Activated gamma-delta T cell (primary cell): ENCODE data around the gene CRY1.
"Not testable (repeated sequence)": the region's sequence is repeated elsewhere in the genome, so short reads cannot be mapped to it uniquely, and the experiment has no call there.

ENCODE experiments used
- DNase-seq: peaks from one replicate; lab custom pipeline; 2025; lab: John Stamatoyannopoulos, UW

CRY1 gene

DNA sequence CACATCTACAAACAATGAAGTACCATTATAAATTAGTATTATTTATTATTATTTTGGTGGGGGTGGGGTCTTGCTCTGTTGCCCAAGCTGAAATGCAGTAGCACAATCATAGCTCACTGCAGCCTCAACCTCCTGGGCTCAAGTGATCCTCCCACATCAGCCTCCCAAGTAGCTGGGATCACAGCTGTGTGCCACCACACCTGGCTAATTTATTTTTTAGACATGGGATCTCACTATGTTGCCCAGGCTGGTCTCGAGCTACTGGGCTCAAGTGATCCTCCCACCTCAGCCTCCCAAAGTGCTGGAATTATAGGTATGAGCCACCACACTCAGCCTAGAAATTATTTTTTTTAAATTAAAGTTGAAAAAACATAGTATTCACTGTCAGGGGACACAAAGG, 15.0 kb upstream of the CRY1 start:
- DNase-seq = not testable (repeated sequence)

GRCh38 chr12:107107381-107107780, 14.0 kb upstream of the CRY1 start:
- DNase-seq = no peak

DNA sequence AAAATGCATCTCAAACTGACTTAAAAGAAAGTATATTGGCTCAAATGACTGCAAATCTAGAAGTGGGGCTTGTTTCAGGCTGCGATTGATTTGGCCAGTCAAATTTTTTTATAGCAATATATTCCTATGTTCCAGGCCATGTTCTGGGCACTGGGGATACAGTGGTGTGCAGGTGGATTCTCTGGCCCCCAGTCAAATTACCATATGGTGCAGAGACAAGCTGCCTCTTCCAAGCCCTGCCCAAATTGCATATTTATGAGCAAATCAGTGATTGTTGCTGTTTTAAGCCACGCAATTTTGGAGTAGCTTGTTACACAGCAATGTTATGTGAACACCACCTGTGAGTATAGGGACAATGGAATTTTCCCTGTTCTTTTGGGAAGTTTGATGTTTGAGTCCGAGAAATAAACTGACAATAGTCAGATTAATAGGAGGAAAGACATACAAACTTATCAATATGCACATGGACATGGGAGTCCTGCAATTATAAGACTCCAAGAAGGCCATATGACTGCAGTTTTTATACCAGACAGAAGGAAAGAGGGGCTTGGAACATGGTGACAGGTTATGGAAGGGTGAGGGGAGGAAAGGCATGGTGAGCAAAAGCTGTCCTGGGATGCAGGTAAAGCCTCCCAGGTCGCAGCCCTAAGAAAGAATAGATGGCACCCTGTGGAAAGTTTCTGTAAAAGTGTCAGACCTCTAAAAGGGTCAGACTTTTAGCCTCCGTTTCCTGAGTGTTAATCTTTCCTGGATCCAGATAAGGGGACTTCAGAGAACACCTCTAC, 13.1 kb upstream of the CRY1 start:
- DNase-seq = no peak

DNA sequence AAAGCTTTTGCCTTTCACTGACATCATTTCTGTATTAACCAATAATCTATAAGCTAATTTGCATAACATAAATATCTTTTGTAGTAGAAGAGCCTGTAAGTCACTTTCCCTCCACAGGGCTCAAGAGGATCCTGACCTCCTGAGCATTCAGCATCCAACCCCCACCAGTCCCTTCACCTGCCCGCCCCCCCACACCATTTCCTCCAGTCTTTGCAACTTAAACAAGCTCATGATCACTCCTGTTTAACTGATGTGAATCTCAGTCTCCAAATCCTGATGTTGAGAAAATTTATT, 12.0 kb upstream of the CRY1 start:
- DNase-seq = no peak

DNA sequence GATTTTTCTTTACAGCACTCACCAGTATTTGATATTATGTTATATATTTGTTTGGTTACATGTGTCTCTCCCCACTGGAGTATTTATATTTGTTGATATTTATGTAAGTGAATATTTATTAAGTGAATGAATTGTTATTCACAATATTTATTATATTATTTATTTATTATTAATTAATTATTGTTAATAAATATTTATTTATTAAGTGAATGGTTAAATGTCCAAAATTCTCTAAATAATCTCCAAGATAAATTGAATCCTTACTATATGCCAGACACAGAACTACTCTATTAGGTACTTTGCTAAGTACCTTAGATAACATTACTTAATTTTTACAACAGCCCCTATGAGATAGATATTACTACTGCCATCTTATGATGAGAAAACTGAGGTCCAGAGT, 10.2 kb upstream of the CRY1 start:
- no peak for DNase-seq

GRCh38 chr12:107103097-107103496, 9.7 kb upstream of the CRY1 start:
- no peak for DNase-seq

- DNase-seq = no peak
Measured at GRCh38 chr12:107102294-107102693, 8.9 kb upstream of the CRY1 start.

- DNase-seq = no peak
Measured at GRCh38 chr12:107101651-107102050, 8.3 kb upstream of the CRY1 start.

DNA sequence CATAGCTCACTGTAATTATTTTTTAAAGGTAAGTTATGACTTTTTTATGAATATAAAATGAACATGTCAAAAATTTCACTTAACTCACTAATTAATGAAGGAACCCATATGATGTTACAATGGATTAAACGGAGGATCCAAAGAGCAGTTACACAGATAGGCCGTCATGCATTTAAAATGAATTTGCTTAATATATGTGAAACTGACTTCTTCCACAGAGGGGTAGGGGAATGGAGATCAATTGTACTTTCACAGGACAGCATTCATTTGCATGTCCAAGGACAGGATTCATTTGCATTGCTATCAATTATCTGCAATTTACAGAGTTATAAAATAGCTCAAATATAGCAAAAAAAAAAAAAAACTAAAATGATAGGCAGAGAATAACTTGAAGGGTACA, 6.6 kb upstream of the CRY1 start:
- DNase-seq = no peak

DNA sequence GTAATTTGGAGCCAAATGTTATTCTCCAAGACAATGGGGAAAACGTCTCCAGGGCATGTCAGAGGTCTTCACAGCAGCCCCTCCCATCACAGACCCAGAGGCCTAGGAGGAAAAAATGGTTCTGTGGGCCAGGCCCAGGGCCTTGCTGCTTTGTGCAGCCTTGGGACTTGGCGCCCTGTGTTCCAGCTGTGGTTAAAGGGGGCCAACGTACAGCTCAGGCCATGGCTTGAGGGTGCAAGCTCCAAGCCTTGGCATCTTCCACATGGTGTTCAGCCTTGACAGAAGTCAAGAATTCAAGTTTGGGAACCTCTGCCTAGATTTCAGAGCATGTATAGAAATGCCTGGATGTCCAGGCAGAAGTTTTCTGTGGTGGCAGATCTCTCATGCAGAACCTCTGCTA, 3.2 kb upstream of the CRY1 start:
- no peak for DNase-seq

GRCh38 chr12:107094183-107094448, 767 bp upstream of the CRY1 start:
- no peak for DNase-seq

DNA sequence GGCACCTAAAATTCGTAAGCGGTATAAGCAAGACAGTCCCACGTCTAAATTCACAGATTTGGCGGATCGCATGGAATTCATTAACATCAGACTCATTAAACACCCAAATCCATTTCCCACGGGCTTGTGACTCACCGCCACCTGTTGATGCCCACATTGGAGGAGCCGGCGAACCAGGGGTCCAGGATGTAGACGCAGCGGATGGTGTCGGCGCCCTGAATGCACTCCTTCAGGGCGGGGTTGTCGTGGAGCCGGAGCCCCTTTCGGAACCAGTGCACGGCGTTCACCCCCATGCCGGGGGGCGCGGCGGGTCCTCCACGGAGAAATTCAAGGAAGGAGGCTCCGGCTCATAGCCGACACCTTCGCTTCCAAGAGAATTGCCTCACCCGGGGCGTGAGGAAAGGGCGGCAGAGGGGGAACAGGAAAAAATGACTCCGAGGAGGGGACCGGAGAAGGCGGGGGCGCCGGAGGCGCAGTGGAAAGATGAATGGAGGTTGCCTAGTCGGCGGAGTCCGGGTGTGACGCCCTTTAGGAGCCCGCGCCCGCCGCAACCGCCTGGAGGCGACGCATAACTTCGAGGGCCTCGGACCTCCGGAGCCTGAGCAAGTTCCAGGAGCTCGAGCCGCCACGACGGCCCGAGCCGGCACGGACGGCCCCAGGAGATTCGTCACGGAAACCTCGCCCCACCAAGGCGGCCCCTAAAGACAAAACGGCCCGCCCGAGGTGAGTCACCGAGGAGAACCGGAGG, 506 bp downstream of the CRY1 start:
- DNase-seq = peak; percentile 76

GRCh38 chr12:107091989-107092641, 1.2 kb downstream of the CRY1 start:
- DNase-seq = no peak

- DNase-seq = no peak
Measured at GRCh38 chr12:107091381-107091780, 2.0 kb downstream of the CRY1 start.

GRCh38 chr12:107090711-107091110, 2.6 kb downstream of the CRY1 start:
- DNase-seq = no peak

DNA sequence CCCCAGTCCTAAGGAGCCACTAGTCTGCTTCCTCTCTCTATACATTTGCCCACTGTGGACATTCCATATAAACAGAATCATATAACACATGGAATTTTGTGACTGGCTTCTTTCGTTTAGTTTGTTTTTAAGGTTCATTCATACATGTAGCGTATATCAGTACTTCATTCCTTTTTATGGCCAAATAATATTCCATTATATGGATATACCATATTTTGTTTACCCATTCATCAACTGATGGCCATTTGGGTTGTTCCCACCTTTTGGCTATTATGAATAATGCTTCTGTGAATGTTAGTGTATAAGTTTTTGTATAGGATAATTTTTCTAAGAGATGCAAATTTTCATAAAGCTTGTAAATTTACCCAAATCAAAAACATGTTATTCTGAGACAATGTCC, 4.4 kb downstream of the CRY1 start:
- DNase-seq = no peak

DNA sequence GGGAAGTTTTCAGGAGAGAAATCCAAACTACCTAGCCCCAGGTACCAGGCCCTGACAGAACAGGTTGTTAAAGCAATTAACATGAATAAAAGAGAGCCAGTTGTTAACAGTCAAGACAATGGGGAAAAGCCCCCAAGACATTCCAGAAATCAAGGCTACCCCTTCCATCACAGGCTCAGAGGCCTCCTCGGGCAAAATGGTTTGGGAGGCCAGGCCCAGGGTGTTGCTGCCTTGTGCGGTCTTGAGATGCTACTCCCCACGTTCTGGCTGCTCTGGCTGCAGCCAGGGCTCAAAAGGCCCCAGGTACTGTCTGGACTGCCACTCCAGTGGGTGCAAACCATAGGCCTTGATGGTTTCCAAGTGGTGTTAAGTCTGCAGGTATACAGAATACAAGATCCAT, 7.0 kb downstream of the CRY1 start:
- no peak for DNase-seq

DNA sequence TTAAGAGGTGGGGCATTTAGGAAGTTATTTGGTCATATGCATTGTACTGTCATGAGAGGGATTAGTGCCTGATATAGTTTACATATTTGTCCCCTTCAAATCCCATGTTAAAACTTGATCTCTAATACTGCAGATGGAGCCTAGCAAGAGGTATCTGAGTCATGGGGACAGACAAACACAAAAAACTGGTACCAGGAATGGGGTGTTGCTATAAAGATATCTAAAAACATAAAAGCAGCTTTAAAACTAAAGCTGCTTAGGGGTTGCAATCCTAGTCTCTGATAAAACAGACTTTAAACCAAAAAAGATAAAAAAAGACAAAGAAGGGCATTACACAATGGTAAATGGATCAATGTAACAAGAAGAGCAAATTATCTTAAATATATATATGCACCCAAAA, 11.6 kb downstream of the CRY1 start:
- DNase-seq = no peak

DNA sequence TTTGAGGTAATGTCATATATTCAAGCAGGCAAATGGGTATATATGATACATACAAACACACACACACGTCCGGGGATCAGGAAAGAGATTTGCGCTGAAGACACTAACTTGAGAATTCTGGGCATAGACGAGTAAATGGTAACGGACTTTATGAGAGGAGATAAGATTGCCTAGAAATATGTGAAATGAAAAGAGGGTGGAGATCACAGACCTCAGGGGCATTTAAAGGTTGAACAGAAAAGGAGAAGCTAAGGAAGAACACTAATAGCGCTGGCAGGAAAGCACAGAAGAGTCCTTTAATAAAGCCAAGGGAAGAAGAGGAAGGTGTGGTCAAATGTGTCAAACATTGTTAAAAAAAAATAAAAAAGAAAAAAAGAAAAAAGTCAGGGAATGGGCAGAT, 13.1 kb downstream of the CRY1 start:
- no peak for DNase-seq

DNA sequence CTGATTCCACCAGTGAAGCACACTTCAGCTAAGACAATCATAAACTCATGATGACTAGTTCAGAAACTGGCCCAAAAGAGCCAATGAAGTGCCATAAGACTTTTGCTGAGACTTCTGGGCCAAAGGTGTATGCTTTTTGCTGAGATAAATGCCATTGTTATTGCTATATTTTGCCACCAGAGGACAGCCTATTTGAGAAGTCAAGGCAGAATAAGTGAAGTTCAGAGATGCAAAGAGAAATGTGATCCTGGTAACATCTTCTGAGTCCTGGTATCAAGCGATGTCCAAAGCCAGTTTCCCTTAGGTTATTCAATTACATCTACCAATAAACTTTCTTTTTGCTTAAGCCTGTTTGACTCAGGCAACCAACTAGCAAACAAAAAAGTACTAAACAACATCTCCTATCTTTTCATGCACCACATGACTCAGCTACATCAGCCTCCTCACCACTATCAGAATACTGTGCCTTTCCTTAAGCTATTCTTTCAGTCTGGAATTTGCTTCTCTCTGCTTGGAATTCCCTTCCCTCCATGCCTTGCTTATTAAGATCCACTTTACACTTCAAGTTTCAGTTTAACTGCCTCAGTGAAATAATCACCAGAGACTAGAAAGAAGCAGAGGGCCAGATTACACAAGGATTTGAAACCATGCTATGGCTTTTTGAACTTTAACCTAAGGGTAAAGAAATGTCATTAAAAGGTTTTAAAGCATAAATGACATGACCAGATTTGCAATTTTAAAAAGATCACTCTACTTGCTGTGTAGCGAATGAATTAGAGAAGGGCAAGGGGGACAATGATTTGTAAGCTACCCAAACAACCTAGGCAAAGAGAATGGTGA, 14.0 kb downstream of the CRY1 start:
- no peak for DNase-seq

- not testable (repeated sequence) for DNase-seq
Measured at GRCh38 chr12:107073266-107073665, 20.1 kb downstream of the CRY1 start.

- DNase-seq = no peak
Measured at GRCh38 chr12:107066691-107067090, 26.7 kb downstream of the CRY1 start.

DNA sequence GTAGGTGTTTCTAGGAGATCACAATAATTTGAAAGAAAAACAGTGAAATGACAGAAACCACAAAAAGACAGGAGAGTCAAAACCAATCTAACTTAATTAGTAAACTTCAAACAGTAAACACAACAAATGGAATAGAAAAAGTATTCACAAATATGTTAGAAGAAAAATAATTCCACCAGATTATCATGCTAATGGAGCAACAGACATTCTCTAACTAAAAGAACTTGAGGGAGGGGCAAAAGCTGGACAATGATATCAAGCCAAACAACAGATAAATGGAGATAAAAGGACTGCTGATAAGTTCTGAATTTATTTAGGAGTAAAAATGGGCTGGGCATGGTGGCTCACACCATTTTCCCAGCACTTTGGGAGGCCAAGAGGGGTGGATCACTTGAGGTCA, 28.7 kb downstream of the CRY1 start:
- no peak for DNase-seq
